GM12878 (cell line): ENCODE results near the gene LRRC58. TPM values are rescaled to one million over a fixed set of nuclear protein-coding genes. Genes with fewer than 3 reads are reported as not detected.

Experiments used
- ASH2L ChIP-seq: fragments of 300-600, 200-600 bp; sonication (generic); IDR thresholded peaks from 2 replicates; pipeline ENCODE4 v1.6.1; 2017; ENCODE audit warnings: low read depth, mild to moderate bottlenecking, borderline replicate concordance
- BRCA1 ChIP-seq: IDR thresholded peaks from 2 replicates; pipeline ENCODE4 v1.6.1; 2011; ENCODE audit warnings: low read depth, low read length, improper control_type of control experiment
- CHD1 ChIP-seq: IDR thresholded peaks from 2 replicates; pipeline ENCODE4 v1.6.1; 2012; ENCODE audit warnings: low read depth, low read length, improper control_type of control experiment
- EGR1 ChIP-seq, 2 experiments: IDR thresholded peaks; 1 replicate in 1 of 2; 2 replicates in 1 of 2; pipeline ENCODE4 v1.6.1; 2011 to 2012; ENCODE audit warnings: low read depth in 2 of 2, low read length in 2 of 2, borderline replicate concordance in 1 of 2, mild to moderate bottlenecking in 1 of 2, moderate library complexity in 1 of 2
- ETV6 ChIP-seq, 2 experiments: fragments of 450-650 bp in 1 of 2; IDR thresholded peaks in 1 of 2; conservative IDR thresholded peaks in 1 of 2; 2 replicates each; pipeline ENCODE4 v1.6.1; 2014; ENCODE audit warnings: antibody characterized with exemption in 1 of 2, borderline replicate concordance in 1 of 2, low read depth in 1 of 2, mild to moderate bottlenecking in 1 of 2, moderate library complexity in 1 of 2
- HDGF ChIP-seq: fragments of 450-650 bp; IDR thresholded peaks from 2 replicates; pipeline ENCODE4 v1.6.1; 2016; ENCODE audit warnings: antibody characterized with exemption
- LARP7 ChIP-seq: fragments of 450-650 bp; IDR thresholded peaks from 2 replicates; pipeline ENCODE4 v1.6.1; 2017; ENCODE audit warnings: mild to moderate bottlenecking
- NR2F1 ChIP-seq: fragments of 450-650 bp; conservative IDR thresholded peaks from 2 replicates; pipeline ENCODE4 v1.6.1; 2017; ENCODE audit warnings: mild to moderate bottlenecking
- ZNF384 ChIP-seq: IDR thresholded peaks from 2 replicates; pipeline ENCODE4 v1.6.1; 2012; ENCODE audit warnings: low read depth, mild to moderate bottlenecking, low read length, improper control_type of control experiment, borderline replicate concordance
- polyA plus RNA-seq, 11 experiments: library from polyadenylated mRNA; depleted of rRNA in 4 of 11; unstranded in 6 of 11; stranded (reverse) in 5 of 11; fragments of >200 nt; fragmentation: Nextera tagmentation in 4 of 11; fragmentation: Illumina TruSeq in 1 of 11; extraction: Ambion mirVana in 4 of 11; extraction: Trizol in 1 of 11; gene quantifications; 1 replicate in 1 of 11; 2 replicates in 10 of 11; pipeline versions ENCODE4 v1.2.1 to v1.2.3, GENCODE V29; 2011 to 2016; ENCODE audit warnings: inconsistent platforms in 2 of 11, missing spikeins in 2 of 11, low read depth in 1 of 11
- total RNA-seq, 4 experiments: library from RNA; depleted of rRNA in 3 of 4; stranded (reverse); fragments of >200 nt in 3 of 4; fragmentation: Illumina TruSeq in 1 of 4; extraction: Trizol in 1 of 4; gene quantifications; 2 replicates each; pipeline versions ENCODE4 v1.2.1 to v1.2.3, GENCODE V29; 2013 to 2021
- TF ChIP-seq, protein P1 (sequence below): IDR thresholded peaks from 2 replicates; pipeline ENCODE4 v1.6.1; 2011; ENCODE audit warnings: borderline replicate concordance, low read depth, mild to moderate bottlenecking, moderate library complexity, low read length; ENCODE audit not compliant: insufficient read depth, poor library complexity, severe bottlenecking
- TF ChIP-seq, protein P2 (sequence below): fragments of 450-650 bp; conservative IDR thresholded peaks from 2 replicates; pipeline ENCODE4 v1.6.1; 2017; ENCODE audit warnings: mild to moderate bottlenecking, moderate library complexity
- TF ChIP-seq, protein P3 (sequence below): fragments of 450-650 bp; IDR thresholded peaks from 2 replicates; pipeline ENCODE4 v1.6.1; 2018; ENCODE audit warnings: mild to moderate bottlenecking, low read depth, moderate library complexity; ENCODE audit not compliant: partially characterized antibody
- TF ChIP-seq, protein P4 (sequence below): fragments of 450-650 bp; formaldehyde crosslinking; IDR thresholded peaks from 2 replicates; pipeline ENCODE4 v1.4.0; 2020; ENCODE audit warnings: mild to moderate bottlenecking, moderate library complexity
- TF ChIP-seq, protein P5 (sequence below): IDR thresholded peaks from 2 replicates; pipeline ENCODE4 v1.6.1; 2012; ENCODE audit warnings: low read length, inconsistent platforms

Gene LRRC58
- total and polyA plus RNA-seq, 10 of the 15 experiments (the other 5 are each of a cell fraction or from before 2014, with no cell fraction given) = 7.7 to 29.5 (median 18.8) TPM

DNA sequence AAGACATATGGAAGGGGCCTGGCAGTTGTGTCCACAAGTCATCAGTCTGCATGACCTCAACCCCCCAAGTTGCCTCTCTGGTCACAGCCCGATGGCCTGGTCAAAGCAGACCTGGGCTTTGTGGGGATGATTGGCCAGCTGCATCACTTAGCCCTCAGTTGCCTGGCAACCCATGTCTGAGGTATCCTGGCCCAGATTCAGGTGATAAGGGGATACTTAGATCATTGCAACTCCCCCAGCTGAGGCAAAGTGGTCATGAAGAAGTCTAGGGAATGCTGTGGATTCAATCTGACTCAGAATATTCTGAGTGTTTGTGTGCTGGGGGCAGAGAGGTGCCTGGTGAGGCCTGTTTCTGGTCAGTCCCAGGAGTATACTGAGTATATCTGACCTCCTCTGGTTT is 69.1 kb downstream of the LRRC58 start (continued):
- TF ChIP-seq, protein P1, sequence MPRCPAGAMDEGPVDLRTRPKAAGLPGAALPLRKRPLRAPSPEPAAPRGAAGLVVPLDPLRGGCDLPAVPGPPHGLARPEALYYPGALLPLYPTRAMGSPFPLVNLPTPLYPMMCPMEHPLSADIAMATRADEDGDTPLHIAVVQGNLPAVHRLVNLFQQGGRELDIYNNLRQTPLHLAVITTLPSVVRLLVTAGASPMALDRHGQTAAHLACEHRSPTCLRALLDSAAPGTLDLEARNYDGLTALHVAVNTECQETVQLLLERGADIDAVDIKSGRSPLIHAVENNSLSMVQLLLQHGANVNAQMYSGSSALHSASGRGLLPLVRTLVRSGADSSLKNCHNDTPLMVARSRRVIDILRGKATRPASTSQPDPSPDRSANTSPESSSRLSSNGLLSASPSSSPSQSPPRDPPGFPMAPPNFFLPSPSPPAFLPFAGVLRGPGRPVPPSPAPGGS = no peak
- TF ChIP-seq, protein P2, sequence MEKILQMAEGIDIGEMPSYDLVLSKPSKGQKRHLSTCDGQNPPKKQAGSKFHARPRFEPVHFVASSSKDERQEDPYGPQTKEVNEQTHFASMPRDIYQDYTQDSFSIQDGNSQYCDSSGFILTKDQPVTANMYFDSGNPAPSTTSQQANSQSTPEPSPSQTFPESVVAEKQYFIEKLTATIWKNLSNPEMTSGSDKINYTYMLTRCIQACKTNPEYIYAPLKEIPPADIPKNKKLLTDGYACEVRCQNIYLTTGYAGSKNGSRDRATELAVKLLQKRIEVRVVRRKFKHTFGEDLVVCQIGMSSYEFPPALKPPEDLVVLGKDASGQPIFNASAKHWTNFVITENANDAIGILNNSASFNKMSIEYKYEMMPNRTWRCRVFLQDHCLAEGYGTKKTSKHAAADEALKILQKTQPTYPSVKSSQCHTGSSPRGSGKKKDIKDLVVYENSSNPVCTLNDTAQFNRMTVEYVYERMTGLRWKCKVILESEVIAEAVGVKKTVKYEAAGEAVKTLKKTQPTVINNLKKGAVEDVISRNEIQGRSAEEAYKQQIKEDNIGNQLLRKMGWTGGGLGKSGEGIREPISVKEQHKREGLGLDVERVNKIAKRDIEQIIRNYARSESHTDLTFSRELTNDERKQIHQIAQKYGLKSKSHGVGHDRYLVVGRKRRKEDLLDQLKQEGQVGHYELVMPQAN = no peak
- no peak for TF ChIP-seq LARP7
- TF ChIP-seq ASH2L = no peak
- no peak for TF ChIP-seq BRCA1
- TF ChIP-seq, protein P3, sequence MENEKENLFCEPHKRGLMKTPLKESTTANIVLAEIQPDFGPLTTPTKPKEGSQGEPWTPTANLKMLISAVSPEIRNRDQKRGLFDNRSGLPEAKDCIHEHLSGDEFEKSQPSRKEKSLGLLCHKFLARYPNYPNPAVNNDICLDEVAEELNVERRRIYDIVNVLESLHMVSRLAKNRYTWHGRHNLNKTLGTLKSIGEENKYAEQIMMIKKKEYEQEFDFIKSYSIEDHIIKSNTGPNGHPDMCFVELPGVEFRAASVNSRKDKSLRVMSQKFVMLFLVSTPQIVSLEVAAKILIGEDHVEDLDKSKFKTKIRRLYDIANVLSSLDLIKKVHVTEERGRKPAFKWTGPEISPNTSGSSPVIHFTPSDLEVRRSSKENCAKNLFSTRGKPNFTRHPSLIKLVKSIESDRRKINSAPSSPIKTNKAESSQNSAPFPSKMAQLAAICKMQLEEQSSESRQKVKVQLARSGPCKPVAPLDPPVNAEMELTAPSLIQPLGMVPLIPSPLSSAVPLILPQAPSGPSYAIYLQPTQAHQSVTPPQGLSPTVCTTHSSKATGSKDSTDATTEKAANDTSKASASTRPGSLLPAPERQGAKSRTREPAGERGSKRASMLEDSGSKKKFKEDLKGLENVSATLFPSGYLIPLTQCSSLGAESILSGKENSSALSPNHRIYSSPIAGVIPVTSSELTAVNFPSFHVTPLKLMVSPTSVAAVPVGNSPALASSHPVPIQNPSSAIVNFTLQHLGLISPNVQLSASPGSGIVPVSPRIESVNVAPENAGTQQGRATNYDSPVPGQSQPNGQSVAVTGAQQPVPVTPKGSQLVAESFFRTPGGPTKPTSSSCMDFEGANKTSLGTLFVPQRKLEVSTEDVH = no peak
- no peak for TF ChIP-seq ZNF384
- TF ChIP-seq, protein P4, sequence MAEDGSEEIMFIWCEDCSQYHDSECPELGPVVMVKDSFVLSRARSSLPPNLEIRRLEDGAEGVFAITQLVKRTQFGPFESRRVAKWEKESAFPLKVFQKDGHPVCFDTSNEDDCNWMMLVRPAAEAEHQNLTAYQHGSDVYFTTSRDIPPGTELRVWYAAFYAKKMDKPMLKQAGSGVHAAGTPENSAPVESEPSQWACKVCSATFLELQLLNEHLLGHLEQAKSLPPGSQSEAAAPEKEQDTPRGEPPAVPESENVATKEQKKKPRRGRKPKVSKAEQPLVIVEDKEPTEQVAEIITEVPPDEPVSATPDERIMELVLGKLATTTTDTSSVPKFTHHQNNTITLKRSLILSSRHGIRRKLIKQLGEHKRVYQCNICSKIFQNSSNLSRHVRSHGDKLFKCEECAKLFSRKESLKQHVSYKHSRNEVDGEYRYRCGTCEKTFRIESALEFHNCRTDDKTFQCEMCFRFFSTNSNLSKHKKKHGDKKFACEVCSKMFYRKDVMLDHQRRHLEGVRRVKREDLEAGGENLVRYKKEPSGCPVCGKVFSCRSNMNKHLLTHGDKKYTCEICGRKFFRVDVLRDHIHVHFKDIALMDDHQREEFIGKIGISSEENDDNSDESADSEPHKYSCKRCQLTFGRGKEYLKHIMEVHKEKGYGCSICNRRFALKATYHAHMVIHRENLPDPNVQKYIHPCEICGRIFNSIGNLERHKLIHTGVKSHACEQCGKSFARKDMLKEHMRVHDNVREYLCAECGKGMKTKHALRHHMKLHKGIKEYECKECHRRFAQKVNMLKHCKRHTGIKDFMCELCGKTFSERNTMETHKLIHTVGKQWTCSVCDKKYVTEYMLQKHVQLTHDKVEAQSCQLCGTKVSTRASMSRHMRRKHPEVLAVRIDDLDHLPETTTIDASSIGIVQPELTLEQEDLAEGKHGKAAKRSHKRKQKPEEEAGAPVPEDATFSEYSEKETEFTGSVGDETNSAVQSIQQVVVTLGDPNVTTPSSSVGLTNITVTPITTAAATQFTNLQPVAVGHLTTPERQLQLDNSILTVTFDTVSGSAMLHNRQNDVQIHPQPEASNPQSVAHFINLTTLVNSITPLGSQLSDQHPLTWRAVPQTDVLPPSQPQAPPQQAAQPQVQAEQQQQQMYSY (CRISPR knock-in tag) = no peak
- TF ChIP-seq HDGF = no peak
- TF ChIP-seq EGR1 (IDR thresholded peaks at IDR 0.05; ENCODE audit: borderline replicate concordance in 1 of 2, low read depth in 2 of 2, low read length in 2 of 2) = no peak
- TF ChIP-seq NR2F1 = no peak
- no peak for TF ChIP-seq ETV6 (conservative IDR thresholded peaks at IDR 0.05 in 1 of 2, IDR thresholded peaks at IDR 0.05 in 1 of 2; ENCODE audit: borderline replicate concordance in 1 of 2, low read depth in 1 of 2)
- no peak for TF ChIP-seq CHD1
- TF ChIP-seq, protein P5, sequence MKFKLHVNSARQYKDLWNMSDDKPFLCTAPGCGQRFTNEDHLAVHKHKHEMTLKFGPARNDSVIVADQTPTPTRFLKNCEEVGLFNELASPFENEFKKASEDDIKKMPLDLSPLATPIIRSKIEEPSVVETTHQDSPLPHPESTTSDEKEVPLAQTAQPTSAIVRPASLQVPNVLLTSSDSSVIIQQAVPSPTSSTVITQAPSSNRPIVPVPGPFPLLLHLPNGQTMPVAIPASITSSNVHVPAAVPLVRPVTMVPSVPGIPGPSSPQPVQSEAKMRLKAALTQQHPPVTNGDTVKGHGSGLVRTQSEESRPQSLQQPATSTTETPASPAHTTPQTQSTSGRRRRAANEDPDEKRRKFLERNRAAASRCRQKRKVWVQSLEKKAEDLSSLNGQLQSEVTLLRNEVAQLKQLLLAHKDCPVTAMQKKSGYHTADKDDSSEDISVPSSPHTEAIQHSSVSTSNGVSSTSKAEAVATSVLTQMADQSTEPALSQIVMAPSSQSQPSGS = no peak
- TF ChIP-seq, all 136 proteins: peak for 0
